Spleen (tissue), 7 donors: ENCODE results near the gene TENM4.

Experiments
- CTCF ChIP-seq, 11 experiments: fragments of 200-600 bp in 7 of 11; fragments of 450-650 bp in 4 of 11; sonication (generic) in 4 of 11; IDR thresholded peaks in 8 of 11; conservative IDR thresholded peaks in 3 of 11; 1 replicate in 7 of 11; 2 replicates in 4 of 11; pipeline versions ENCODE4 v1.4.0 to v1.8.0; 2016 to 2021; ENCODE audit warnings: antibody characterized with exemption in 11 of 11, inconsistent platforms in 4 of 11, mild to moderate bottlenecking in 1 of 11
- POLR2A ChIP-seq, 3 donors: fragments of 450-650 bp; IDR thresholded peaks; one replicate each; pipeline ENCODE4 v1.5.1; 2017; ENCODE audit warnings: antibody characterized with exemption in 3 of 3, mild to moderate bottlenecking in 1 of 3
- POLR2AphosphoS5 ChIP-seq, 3 donors: sonication (generic); formaldehyde crosslinking; IDR thresholded peaks; one replicate each; pipeline ENCODE4 v1.5.1; 2017; ENCODE audit warnings: antibody characterized with exemption in 3 of 3
- donor health status: DM: no; HTN: no; CAD: no; lungs with moderate emphysema.
- donor health status: DM: no; HTN: no; CAD: no.
- donor health status: DM: no; HTN: no; CAD: no.

DNA sequence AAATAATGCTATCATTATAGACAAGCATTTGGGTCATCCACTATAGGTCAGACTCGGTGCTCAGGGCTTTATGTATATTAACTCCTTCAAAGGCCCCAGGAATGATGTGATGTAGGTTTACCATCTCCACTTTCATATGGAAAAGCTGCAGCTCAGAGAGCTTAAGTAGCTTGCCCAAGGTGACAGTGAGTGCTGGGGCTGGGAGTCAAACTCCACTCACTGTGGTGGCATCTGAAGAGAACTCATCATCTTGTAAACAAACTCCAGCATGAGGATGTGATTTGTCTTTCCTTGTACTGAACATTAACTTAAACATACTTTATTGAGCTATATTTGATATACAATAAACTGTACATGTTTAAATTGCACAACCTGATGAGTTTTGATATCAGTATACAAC lies 25.4 kb downstream of the TENM4 start:
- TF ChIP-seq POLR2A (IDR thresholded peaks at IDR 0.05) (no peak), CTCF (IDR thresholded peaks at IDR 0.05 in 8 of 11, conservative IDR thresholded peaks at IDR 0.05 in 3 of 11) (no peak), POLR2AphosphoS5 (IDR thresholded peaks at IDR 0.05) (no peak)
